ENCODE results near the gene HDAC4.

Gene HDAC4

GRCh38 chr2:239209783-239210182 is 191.0 kb downstream of the HDAC4 start:
- DNase-seq (ENCODE audit: low read depth): no peak
- no peak overlapping the region for H3K4me3 ChIP-seq (ENCODE audit: low read length)
- no peak for TF ChIP-seq CTCF (conservative IDR thresholded peaks at IDR 0.05; ENCODE audit: low read length)

- DNase-seq (ENCODE audit: low read depth): no peak
- no peak for TF ChIP-seq CTCF (conservative IDR thresholded peaks at IDR 0.05; ENCODE audit: low read length)
- H3K4me3 ChIP-seq (ENCODE audit: low read length): no peak overlapping the region
Observed at GRCh38 chr2:239208465-239209180, 192.2 kb downstream of the HDAC4 start.

GRCh38 chr2:239206851-239207250 is 194.0 kb downstream of the HDAC4 start:
- no peak for DNase-seq (ENCODE audit: low read depth)
- TF ChIP-seq CTCF (conservative IDR thresholded peaks at IDR 0.05; ENCODE audit: low read length): no peak
- H3K4me3 ChIP-seq (ENCODE audit: low read length): no peak overlapping the region

GRCh38 chr2:239206042-239206441 is 194.8 kb downstream of the HDAC4 start:
- H3K4me3 ChIP-seq (ENCODE audit: low read length): no peak overlapping the region
- TF ChIP-seq CTCF (conservative IDR thresholded peaks at IDR 0.05; ENCODE audit: low read length): no peak
- DNase-seq (ENCODE audit: low read depth): no peak

GRCh38 chr2:239204876-239205468 is 195.8 kb downstream of the HDAC4 start:
- no peak for DNase-seq (ENCODE audit: low read depth)
- no peak overlapping the region for H3K4me3 ChIP-seq (ENCODE audit: low read length)
- no peak for TF ChIP-seq CTCF (conservative IDR thresholded peaks at IDR 0.05; ENCODE audit: low read length)

GRCh38 chr2:239204136-239204875 is 196.5 kb downstream of the HDAC4 start:
- no peak for DNase-seq (ENCODE audit: low read depth)
- no peak overlapping the region for H3K4me3 ChIP-seq (ENCODE audit: low read length)
- TF ChIP-seq CTCF (conservative IDR thresholded peaks at IDR 0.05; ENCODE audit: low read length): no peak
